ENCODE measurements around the gene CTRB2. TPM values are rescaled to one million over a fixed set of nuclear protein-coding genes. Genes with fewer than 3 reads are reported as not detected.

The CTRB2 gene
- not detected in 2 replicates for total RNA-seq (2014; rRNA removed; shearing (Covaris generic))

DNA sequence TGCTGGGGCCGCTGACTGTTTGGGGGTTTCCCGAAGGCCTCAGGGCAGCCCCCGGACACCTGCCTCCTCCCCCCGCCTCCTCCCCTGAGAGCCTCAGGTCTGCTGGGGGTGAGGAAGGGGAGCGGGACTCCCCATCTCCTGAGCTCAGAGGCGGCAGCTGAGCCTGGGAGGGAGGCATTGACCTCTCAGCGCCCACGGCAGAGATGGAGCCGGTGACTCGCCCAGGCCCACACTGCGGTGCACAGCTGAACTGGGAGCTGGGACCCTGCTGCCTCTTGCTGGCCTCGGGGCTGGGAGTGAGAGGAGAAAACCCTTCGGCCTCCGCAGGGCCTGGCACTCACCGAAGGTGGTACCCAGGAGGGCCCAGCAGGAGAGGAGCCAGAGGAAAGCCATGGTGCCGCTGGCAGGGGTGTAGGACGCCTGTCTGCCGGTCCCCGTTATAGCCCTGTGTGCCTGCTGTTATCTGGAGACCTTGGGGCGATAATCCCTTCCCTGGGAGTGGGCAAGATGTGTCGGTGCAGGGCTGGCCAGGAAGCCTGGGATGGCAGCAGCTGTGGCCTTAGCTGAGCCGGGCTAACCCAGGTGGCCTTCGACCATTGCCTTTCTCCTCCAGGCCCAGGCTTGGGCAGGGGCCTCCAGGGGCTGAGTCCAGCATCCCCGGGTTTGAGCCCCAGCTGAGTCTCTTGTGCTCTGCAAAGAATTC lies at the start of gene CTRB2:
CTRB2 (minus strand) TSS at position 413 of the 703 bp plus-strand sequence; CDS start at position 393, 20 bp downstream.
- DNase-seq (ENCODE audit: low spot score) = no peak

DNA sequence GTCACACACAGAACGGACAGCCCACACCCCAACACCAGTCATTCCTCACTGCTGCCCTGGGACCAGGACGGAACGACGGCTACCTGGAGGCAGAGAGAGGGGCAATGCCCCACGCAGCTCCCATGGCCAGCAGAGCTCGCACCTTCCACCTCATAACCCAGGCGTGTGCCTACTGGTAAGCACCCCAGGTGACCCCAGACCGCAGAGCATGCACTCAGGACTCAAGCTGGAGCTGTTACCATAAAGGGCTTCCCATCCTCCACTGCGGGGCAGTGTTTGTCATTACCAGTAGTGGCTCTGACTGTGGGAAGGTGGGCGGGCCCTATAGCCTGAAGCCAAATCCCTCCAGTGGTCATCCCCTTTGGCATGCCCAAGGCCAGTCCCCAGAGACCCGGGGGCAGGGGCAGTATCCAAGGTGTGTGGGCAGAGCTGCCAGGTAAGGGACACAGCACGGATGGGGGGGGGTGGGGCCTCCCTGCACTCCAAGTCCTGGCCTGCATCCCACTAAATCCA lies 49.2 kb upstream of the CTRB2 start:
- DNase-seq (ENCODE audit: low spot score) = no peak

DNA sequence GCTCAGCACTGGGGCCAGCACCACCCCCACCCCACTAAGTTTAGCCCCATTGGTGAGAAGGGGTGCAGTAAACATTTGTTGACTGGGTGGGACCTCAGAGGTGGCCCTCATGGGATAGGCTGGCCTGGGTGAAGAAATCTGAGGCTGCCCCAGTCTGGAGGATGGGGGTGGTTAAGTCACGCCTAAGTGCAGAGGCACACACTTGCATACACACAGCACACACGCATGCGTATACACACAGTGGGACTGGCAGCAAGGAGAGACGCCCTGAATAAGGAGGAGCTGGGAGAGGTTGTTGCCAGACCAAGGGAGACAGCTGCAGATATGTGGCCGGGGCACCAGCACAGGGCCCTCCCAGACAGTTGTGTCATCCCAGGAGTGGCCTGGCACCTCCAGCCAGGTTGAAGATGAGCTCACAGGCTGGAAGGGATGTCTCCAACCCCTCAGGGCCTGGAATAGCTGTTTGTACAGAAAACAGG lies 47.4 kb upstream of the CTRB2 start:
- DNase-seq (ENCODE audit: low spot score) = no peak

DNA sequence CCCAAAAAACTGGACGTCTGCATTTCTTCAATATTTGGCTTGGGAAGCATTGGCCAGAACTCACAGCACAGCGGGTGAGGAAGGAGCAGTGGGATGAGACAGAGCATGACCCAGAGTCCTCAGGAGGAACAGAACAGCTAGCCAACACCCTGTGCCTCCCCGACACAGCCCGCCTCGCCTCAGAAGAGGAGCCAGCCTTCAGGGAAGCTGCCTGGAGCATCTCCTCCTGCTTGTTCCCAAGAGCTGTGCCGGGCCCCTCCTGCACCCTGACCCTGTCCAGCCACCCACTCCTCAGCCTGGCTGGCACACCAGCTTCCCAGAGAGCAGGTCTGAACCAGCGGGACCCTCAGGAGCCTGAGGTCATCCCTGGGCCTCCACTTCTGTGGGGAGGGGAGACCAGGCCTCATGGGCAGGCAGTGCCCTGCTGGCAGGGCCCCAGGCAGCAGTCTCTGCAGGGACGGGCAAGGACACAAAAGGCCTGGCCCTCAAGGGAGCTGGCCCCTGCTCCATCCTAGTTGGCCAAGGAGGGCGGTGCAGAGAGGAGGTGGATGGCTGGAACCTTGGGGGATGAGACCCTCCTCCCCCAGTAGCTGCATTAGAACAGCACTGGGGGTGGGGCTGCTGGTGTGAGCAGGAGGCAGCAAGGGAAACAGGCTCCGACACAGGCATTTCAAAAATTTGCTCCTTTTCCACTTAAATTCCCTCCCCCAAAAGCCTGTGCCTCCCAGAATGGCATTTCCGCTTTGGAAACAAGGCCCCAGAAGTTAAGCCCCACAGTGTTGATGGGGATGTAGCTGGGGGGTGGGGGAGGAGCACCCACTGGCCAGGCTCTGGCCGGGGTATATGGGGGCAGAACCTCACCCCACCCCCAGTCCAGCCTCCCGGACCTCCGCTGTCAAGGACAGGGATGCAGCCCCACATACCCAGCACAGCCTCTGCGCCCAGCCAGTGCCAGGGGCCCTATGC lies 46.3 kb upstream of the CTRB2 start:
- DNase-seq (ENCODE audit: low spot score) = no peak

DNA sequence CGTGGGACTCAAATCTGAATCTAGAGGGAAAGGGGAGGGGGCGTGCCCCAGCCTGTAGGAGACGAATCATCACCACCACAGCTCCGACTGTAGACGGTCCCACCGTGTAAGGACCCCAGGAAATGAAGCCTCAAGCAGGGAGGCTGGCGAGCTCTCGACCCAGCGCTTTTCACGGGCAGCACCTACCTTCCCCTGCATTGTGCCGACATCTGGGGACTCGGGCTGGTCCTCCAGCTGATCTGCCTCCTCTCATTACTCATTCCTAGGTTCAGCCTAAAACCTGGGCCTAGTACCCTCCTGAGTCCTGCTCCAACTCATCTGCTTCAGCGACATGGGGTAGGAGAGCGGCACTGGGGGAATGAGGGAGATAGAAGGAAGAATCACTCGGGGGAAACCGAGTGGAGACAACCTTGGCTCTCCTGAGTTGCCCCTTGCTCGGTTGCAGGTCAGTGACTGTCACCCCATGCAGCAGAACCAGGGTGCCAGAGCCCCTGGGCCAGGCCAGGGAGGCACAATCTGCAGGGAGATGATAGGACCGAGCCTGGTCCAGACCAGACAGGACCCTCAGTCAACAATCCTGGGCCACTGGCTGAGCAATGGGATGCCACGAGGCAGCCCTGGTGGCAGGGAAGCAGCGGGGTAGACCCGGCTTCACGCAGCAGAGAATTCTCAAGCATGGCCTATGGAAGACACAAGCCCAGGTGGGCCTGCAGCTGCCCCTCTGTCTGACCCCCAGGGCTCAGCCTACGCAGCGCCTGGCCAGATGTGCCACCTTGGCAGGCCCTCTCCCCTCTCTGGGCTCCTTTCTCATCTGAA lies 45.3 kb upstream of the CTRB2 start:
- no peak for DNase-seq (ENCODE audit: low spot score)

DNA sequence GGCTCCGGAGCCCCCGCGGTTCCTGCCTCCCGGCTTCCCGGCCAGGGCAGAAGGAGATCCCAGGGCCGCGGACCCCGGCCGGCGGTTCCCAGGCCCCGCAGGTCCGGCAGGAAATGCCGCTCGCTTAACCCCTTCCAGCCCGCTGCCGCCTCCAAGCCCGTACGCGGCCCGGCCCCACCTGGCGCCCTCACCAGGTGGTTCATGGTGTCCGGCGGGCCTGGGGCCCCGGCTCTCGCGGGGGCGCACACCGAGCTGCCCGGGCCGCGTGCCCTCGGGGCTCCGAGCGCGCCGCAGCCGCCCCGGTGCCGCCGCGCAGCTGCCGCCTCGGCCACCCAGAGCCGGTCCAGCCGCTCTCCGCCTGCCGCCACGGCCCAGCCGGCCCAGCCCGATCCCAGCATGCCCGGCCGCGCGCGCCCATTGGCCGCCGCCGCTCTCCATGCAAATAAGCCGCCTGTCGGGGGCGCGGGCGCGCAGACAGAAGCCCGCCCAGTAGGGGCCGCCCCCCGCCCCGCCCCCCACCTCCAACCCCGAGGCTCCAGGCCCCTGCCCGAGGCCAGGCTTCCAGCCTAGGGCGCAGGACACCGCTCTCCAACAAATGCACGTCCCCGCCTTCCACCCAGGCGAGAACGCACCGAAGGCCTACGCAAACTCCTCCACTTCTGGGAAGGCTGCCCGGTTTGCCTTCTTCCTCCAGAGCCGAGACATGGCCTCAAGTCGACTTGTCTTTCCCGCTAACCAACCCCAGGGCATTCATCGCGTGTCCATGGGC lies 44.5 kb upstream of the CTRB2 start, which contains the start of gene BCAR1:
BCAR1 (minus strand) TSS at position 345 of the 769 bp plus-strand sequence; CDS start at position 203, 142 bp downstream.
- DNase-seq (ENCODE audit: low spot score) = peak; percentile 83

DNA sequence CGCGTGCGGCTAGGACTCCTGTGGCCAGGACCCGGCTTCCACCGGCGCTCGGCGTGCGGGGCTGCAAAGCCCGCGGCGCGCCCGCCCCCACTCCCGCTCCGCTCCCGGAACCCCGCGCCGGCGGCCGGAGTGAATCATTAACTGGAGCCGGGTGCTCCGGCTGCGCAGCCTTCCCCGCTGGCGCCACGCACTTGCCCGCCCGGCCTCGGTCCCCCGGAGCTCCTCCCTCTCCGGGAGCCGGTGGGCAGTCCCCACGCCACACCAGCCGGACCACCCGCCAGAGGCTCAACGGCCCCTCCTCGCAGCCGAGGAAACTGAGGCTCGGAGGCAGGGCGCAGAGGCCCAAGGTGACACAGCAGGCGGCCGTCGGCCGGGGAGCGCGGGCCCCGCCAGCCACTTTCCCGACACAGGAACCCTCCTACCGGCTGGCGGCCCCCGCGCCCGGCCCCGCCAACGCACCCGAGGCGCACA lies 43.9 kb upstream of the CTRB2 start:
- peak; percentile 75 for DNase-seq (ENCODE audit: low spot score)

DNA sequence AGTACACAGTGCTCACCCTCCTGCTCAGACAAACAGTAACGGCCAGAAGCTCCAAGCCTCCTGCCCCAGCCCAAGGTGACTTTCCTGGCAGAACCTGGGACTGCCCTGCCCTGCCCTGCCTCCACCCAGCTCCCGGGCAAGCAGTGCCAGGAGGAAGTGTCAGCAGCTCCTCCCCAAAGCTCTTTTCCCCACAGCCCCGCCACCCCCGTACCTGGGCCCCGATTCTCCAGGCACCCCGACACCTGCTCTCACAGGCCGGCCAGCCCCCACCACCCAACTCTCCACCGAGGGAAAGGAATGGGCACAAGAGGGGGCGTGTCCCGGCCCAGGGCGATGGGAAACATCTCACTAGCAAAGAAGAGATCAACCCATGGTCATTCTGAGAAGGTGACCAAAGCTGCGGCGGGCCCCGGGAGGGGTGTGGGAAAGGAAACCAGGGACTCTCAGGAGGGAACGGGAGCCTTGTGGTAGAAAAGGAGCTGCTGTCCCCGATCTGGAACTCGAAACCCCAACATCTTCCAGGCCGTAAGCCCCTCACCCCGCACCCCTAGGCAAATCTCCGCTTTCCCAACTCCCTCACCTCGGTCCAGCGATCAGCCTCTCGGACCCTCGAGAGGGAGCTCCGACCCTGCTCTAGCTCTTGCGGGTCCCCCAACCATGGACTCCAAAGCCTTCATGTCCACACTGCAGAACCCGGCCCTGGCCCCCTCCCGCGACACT lies 43.3 kb upstream of the CTRB2 start:
- DNase-seq (ENCODE audit: low spot score) = peak; percentile 83

DNA sequence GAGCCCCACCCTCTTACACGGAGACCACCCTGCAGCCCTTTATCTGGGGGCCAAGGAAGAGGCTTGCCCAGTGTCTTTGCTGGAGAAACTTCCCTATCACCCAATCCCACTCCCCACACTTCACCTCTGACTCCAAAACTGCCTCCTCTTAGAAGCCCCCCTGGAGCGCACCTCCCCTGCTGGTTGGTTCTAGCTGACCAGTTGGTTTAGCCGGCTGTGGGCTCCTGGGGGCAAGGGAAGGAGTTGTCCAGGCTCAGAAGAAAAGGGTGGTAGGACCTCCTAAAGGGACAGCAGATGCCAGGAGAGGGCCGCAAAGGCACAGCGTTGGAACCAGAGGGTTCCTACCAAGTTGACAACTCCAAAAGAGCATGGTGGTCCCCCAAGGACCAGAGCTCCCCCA lies 42.5 kb upstream of the CTRB2 start:
- DNase-seq (ENCODE audit: low spot score) = no peak

DNA sequence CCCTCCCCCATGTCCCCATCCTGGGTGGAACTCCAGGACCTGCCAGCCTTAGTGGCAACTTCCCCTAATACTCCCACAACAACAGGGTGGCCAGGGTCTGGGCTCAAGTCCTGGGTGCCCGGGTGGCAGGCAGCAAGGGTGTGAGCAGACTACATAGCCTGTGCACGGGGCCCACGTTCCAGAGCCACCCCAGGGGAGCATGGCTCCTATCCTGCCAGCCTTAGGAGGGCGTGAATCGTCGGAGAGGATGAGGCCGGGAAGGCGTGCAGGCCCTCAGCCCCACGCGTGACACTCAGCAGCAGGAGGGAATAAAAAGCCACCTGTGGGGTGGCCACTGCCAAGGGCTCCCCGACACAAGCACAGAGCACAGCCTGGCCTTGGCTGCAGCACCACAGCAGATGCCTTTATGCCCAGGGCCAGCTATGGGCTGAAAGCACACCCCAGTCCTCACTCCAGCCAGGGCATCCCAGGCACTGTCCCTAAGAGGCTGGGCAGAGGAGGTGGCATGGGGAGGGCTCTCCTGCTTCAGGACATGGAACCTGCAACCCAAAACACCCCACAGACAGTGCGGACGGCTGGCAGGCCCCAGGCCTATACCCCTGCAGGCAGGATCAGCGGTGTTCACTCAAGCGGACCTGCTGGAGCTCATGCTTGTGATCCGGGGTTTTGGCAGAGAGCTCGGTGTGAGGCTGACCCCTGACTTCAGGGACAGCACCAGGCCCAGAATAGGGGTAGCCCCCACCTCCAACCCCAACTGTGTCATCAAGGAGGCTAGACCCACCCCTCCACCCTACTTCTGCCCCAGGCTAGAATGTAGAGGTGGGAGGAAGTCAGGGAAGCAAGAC lies 41.8 kb upstream of the CTRB2 start:
- no peak for DNase-seq (ENCODE audit: low spot score)

DNA sequence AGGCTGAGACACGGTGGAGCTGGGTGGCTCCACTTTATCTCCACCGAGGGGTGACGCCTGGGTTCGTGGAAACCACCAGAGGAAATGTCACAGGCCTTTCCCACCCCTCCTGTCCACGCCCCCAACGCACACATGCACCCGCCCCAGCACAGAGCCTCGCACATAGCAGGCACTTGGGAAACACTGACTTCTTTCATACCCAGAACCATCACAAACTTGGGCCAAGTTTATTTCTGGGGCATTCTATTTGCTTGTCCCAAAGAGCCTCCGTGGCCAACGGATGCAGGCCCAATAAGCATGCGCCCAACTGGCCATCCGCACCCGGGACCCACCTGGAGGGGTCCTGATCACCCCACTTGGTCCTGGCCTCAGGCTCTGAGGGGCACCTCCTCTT lies 41.2 kb upstream of the CTRB2 start:
- DNase-seq (ENCODE audit: low spot score) = no peak

DNA sequence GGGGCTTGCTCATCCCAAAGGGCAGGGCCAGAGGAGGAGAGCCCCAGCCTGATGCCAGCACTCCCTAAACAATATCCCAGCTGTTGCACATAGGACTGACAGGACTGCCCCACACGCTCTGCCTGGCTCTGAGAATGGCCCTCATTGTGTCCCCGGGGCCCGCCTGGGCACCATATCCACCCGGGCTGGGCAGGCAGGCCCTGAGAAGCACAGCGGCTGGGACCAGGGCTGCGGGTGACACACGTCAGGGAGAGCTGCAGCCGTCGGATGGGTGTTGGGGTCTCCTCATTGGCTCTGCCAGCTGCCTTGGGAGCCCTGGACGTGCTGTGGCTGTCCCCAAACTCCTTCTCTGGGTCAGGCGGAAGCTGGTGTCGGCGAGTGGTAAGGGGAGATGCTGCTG lies 40.3 kb upstream of the CTRB2 start:
- no peak for DNase-seq (ENCODE audit: low spot score)

DNA sequence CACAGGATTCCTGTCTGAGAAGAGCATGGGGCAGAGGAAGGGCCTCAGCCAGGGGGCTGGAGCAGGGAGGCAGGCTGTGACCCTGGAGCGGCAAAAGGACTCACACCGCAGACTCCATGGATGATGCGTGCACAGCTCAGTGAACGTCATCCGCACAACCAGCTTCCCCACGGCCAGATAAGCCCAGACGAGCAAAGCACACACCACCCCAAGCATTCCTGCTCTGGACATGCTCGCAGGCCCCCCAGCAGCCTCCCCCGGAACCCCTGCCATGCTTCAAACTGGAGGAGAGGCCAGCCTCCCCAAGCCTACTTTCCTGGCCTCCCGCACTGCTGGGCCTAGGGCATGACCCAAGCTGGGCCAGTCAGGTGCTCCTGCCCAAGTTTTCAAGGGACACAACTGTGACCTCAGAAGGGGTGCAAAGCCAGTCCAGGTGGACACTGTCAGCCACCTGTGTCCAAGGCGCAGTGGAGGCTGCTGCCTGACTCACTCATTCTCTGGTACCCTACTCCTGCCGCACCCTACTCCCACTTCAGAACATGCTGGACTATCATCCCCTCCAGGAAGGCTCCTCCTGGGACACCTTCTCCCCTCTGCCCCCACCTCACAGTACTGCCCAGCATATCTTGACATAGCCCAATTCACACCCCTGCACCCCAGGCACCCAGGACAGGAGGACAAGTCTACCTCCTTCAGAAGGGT lies 39.7 kb upstream of the CTRB2 start:
- no peak for DNase-seq (ENCODE audit: low spot score)

DNA sequence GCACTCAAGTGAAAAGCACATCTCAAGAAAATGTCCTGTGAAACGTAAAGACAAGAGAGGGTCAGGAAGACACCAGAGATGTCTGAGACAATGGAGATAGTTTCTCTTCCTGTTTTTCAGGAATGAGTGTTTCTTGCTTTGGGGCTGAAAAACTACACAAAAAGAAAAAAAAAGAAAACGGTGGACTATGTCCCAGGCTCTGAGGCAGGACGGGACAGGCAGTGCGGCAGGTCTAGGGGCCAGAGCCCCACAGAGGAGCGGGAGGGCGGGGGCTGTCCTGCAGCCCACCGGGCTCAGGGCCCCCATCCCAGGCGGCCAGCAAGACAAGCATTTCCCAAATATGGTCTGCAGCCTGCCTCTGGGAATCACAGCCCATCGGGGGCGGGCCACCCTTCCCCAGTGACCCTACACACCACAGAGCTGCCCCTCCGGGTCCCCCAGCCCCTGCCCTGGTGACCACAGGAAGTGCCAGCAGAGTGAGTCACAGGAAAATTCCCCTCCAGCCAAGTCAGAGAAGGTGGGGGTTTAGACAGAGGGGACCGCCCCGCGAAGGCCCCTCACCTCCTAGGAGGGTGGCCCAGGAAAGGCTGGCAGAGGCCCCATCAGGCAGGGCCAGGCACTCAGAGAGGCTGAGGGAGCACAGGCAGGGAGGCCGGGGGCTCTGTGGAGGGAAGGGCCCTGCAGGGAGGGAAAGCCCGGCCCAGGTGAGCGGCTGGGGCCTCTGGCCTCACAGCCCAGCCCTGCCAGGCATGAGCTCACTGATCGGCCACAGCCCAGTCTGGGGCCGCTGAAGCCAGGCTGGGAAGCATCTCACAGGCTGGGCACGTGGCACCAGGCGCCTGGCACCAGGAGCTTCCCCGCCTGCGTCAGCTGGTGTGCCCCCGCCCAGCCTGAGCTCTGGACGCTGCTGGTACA lies 38.1 kb upstream of the CTRB2 start:
- peak; percentile 86 for DNase-seq (ENCODE audit: low spot score)

DNA sequence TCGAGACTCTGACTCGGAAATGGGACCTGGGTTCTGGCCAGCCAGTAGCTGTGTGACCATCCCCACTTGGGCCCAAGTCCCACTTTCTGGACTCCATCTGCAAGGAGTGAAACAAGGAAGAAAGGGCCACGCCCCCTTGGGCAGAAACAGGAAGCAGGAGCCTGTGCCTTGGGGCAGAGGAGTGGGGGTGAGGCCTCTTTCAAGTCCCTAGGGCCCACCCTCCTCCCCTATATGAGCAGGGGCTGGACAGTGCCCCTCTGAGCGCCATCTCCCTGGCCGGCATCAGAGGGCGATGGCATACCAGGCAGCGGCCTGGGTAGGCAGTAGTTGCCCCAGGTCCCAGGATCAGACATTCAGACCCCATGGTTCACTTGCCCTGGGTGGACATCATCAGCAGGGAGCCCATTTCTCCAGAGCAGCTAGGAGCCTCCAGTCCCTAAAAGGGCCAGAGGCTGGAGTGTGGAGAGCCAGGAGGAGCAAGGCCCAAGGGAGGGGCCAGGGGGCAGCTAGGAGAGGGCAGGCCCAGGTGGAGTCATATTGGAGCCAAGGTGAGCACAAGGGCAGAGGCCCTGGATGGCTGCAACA lies 37.4 kb upstream of the CTRB2 start:
- DNase-seq (ENCODE audit: low spot score) = peak; percentile 25

DNA sequence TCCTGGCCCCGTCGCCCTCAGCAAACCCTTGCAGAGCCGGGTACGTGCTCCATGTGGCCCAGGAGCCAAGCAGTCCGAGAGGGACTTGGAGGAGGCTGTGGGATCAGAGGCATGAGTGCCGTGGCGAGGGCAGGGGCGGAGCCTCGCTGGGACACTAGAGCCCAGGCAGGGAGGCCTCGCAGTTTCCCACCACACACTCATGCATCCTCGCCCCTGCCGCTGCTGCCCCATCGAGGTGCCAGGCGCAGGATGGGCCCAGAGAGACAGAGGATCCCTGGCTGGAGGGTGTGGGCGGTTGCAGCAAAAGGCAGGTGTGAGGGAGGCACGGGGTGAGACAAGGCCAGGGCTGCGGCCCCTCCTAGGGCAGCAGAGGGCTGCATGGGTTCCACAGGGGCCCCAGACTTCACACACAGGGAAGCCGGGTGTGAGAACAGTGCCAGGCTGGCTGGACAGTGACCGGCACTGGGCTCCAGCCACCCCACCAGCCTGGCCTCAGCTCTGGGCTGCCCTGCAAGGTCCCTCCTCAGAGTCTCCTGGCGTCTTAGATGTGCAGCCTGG lies 36.8 kb upstream of the CTRB2 start:
- DNase-seq (ENCODE audit: low spot score) = no peak

Data from HT-29 (cell line).